Left lung (tissue), 10 donors: ENCODE results near the gene SLC9A3. TPM values are rescaled to one million over a fixed set of nuclear protein-coding genes. Genes with fewer than 3 reads are reported as not detected.

ENCODE experiments used
- ATAC-seq: fragments of 200-7000 bp; cut with Tn5 transposase; one replicate; pipeline ENCODE4 v1.9.1; 2020; ENCODE audit warnings: moderate library complexity
- DNase-seq, 4 donors: peaks; one replicate each; pipeline ENCODE4 v3.0.0-alpha.2; 2013 to 2020
- H3K27ac ChIP-seq, 2 donors: fragments of 200-600 bp; sonication (generic) in 1 of 2; one replicate each; pipeline versions ENCODE4 v1.5.0 to v1.8.0; 2020 to 2021
- H3K27me3 ChIP-seq, 2 donors: fragments of 200-600 bp; sonication (generic) in 1 of 2; one replicate each; pipeline versions ENCODE4 v1.5.0 to v1.8.0; 2020 to 2021
- H3K36me3 ChIP-seq, 2 donors: fragments of 200-600 bp; sonication (generic) in 1 of 2; one replicate each; pipeline versions ENCODE4 v1.5.0 to v1.8.0; 2020 to 2021
- H3K4me1 ChIP-seq, 2 donors: fragments of 200-600 bp; one replicate each; pipeline ENCODE4 v1.8.0; 2021
- H3K4me3 ChIP-seq, 2 donors: fragments of 200-600 bp; sonication (generic) in 1 of 2; one replicate each; pipeline versions ENCODE4 v1.5.0 to v1.8.0; 2020 to 2021; ENCODE audit warnings: mild to moderate bottlenecking in 1 of 2
- H3K9me3 ChIP-seq, 2 donors: fragments of 200-600 bp; sonication (generic) in 1 of 2; one replicate each; pipeline versions ENCODE4 v1.5.0 to v1.8.0; 2020 to 2021
- intact Hi-C, 2 donors: fragments of 100-400 bp; cut with DNase I; formaldehyde crosslinking; loops; one replicate each; pipeline versions ENCODE4 v1.11.2 to v1.14.2; 2022
- polyA plus RNA-seq, 6 donors: library from polyadenylated mRNA; unstranded; fragments of 120-200 nt; gene quantifications; one replicate each; pipeline ENCODE4 v1.2.1, GENCODE V29; 2013; ENCODE audit not compliant: insufficient read length in 6 of 6
- total RNA-seq, 2 donors: library from RNA; stranded (reverse); fragmentation: NEBNext Ultra II Directional; extraction: Animal tissue kit (Norgen Biotek cat#: 25700); gene quantifications; one replicate each; pipeline ENCODE4 v1.2.1, GENCODE V29; 2021
- TF ChIP-seq, protein P1 (sequence below), 2 donors: fragments of 200-600 bp; sonication (generic) in 1 of 2; IDR thresholded peaks; one replicate each; pipeline versions ENCODE4 v1.5.0 to v1.8.0; 2021; ENCODE audit warnings: antibody characterized with exemption in 2 of 2
- donor health status: DM: no; HTN: yes; CAD: no.
- donor health status: DM: no; HTN: no; CAD: no.

The SLC9A3 gene
- total and polyA plus RNA-seq, 8 donors = 0.99 to 4.3 (median 2.9) TPM

DNA sequence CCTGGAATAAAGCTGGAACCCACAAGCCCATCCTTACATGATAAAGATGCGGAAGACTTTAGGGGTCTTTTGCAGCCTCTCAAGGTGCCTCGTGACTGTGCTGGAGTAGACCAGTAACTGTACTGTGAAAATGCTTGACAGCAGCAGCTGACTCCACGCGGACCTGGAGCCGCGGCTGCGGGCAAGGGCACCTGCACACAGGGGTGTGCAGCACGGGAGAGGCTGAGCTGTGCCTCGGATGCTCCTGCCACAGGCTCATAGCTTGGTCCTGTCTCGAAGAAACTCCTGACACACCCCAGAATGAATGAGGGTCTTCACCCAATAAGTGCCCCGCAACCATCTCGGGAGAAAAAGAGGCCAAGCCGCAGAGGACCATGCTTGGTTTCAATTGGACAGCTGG is 47.5 kb upstream of the SLC9A3 start:
- peaks cover 4 to 78% of the 10 kb centered on the region in 2 donors for H3K27me3 ChIP-seq
- DNase-seq (no peak), ATAC-seq (no peak)
- no peak overlapping the region for H3K4me3 ChIP-seq
- TF ChIP-seq, protein P1, sequence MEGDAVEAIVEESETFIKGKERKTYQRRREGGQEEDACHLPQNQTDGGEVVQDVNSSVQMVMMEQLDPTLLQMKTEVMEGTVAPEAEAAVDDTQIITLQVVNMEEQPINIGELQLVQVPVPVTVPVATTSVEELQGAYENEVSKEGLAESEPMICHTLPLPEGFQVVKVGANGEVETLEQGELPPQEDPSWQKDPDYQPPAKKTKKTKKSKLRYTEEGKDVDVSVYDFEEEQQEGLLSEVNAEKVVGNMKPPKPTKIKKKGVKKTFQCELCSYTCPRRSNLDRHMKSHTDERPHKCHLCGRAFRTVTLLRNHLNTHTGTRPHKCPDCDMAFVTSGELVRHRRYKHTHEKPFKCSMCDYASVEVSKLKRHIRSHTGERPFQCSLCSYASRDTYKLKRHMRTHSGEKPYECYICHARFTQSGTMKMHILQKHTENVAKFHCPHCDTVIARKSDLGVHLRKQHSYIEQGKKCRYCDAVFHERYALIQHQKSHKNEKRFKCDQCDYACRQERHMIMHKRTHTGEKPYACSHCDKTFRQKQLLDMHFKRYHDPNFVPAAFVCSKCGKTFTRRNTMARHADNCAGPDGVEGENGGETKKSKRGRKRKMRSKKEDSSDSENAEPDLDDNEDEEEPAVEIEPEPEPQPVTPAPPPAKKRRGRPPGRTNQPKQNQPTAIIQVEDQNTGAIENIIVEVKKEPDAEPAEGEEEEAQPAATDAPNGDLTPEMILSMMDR (IDR thresholded peaks at IDR 0.05) = no peak
- H3K4me1 ChIP-seq = no peaks in the 10 kb centered on the region
- no peaks in the 10 kb centered on the region for H3K36me3 ChIP-seq
- H3K27ac ChIP-seq = no peak overlapping the region
- H3K9me3 ChIP-seq = peaks cover 0 to 15% of the 10 kb centered on the region in 2 donors
- intact Hi-C loops = no loop called here

DNA sequence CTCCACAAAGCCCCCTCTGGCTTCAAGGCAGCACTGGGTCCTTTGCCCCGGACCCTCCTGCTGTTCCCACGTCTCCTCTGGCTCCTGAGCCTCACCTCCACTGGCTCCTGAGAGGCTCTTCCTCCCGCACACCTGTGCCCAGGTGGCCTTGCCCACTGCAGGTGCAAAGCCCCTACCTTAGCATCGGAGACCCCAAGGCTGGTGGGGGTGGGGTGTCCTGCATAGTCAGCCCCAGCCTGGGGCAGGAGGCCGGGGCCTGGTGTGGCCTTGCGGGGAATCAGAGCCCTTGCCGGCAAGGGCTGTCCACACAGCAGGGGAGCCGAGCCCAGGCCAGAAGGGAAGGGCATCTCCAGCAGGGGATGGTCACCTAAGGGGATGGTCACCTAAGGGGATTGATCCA is 46.6 kb upstream of the SLC9A3 start:
- DNase-seq (no peak), ATAC-seq (no peak)
- peaks cover 8 to 87% of the 10 kb centered on the region in 2 donors for H3K27me3 ChIP-seq
- H3K27ac ChIP-seq = no peak overlapping the region
- no peaks in the 10 kb centered on the region for H3K4me1 ChIP-seq
- H3K9me3 ChIP-seq = peaks cover 0 to 7% of the 10 kb centered on the region in 2 donors
- TF ChIP-seq, protein P1 (IDR thresholded peaks at IDR 0.05) = no peak
- no peak overlapping the region for H3K4me3 ChIP-seq
- H3K36me3 ChIP-seq = no peaks in the 10 kb centered on the region
- intact Hi-C loops = no loop called here

DNA sequence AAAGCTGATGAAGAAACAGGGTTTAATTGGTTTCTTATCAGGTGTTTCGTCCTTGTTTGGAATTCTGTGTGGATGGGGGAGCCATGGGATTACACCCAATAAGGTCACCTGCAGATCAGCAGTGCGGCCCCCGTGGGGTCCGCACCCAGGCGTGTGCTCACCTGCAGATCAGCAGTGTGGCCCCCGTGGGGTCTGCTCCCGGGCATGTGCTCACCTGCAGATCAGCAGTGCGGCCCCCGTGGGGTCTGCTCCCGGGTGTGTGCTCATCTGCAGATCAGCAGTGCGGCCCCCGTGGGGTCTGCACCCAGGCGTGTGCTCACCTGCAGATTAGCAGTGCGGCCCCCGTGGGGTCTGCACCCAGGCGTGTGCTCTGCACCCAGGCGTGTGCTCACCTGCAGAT is 46.2 kb upstream of the SLC9A3 start:
- DNase-seq (no peak), ATAC-seq (no peak)
- Histone ChIP-seq H3K4me1 (no peaks in the 10 kb centered on the region), H3K36me3 (no peaks in the 10 kb centered on the region), H3K27me3 (peaks cover 8 to 87% of the 10 kb centered on the region in 2 donors), H3K27ac (no peak overlapping the region), H3K4me3 (no peak overlapping the region), H3K9me3 (peaks cover 0 to 3% of the 10 kb centered on the region in 2 donors)
- TF ChIP-seq, protein P1 (IDR thresholded peaks at IDR 0.05) = no peak
- intact Hi-C loops = no loop called here

DNA sequence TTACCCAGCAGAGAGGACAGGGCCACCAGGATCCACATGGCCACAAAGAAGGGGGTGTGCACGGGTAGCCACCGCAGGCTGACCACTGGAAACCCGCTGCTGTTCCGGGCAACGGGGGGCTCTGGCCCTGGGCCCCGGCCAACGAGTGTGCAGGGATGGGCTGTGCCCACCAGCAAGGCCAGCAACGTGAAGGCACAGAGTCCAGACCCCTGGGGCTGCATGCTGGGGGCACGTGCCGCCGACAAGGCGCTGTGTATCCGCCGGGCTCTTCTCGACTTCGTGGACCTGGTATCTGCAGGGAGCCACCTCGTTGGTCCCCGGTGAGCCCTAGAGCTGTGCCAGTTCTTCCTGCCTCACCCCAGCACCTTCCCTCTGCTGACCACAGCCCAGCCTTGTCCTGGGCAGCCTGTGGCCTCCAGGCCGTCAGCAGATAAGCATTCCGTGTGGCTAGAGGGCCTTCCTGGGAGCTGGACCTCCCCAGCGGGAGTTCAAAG is 45.7 kb upstream of the SLC9A3 start:
- TF ChIP-seq, protein P1 (IDR thresholded peaks at IDR 0.05) = no peak
- no peak for DNase-seq
- peaks cover 8 to 86% of the 10 kb centered on the region in 2 donors for H3K27me3 ChIP-seq

DNA sequence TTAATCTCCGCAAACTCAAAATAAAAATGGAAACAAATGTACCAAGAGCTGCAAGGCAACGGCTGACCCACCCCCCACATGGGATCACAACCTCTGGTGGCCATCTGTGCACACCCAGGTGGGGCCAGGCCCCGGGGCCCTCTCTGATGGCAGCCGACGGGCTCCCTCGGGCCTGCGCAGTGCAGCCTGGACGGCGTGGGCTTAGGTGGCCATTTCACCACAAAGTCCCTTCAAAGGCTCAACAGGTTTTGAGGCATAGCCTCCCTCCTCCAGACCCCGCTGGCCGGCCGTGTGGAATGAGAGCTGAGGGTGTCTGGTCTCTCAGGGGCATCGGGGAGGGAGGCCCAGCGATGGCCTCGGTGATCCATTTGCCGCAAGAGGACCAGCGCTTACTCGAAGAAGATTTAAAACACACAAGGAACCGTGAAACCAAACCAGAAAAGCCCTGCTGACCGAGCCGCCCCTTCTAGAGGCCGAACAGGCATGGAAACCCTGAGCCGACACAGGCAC is 45.2 kb upstream of the SLC9A3 start:
- no peak overlapping the region for H3K4me3 ChIP-seq
- intact Hi-C loops = no loop called here
- H3K36me3 ChIP-seq = no peaks in the 10 kb centered on the region
- no peak overlapping the region for H3K27ac ChIP-seq
- no peak for ATAC-seq
- H3K4me1 ChIP-seq = no peaks in the 10 kb centered on the region
- no peak for DNase-seq
- H3K9me3 ChIP-seq = no peaks in the 10 kb centered on the region
- TF ChIP-seq, protein P1 (IDR thresholded peaks at IDR 0.05) = no peak
- peaks cover 8 to 87% of the 10 kb centered on the region in 2 donors for H3K27me3 ChIP-seq

More for the DNA sequence above, 45.7 kb upstream of the SLC9A3 start:
- no peaks in the 10 kb centered on the region for H3K4me1 ChIP-seq
- H3K27ac ChIP-seq = no peak overlapping the region
- ATAC-seq = no peak
- H3K9me3 ChIP-seq = no peaks in the 10 kb centered on the region
- intact Hi-C loops = no loop called here
- no peaks in the 10 kb centered on the region for H3K36me3 ChIP-seq
- H3K4me3 ChIP-seq = no peak overlapping the region
